HCT116 (cell line): ENCODE data around the gene OTULIN. TPM values are rescaled to one million over a fixed set of nuclear protein-coding genes. Genes with fewer than 3 reads are reported as not detected.

Experiments used
- ATAC-seq: fragments of 200-7000 bp; cut with Tn5 transposase; 2 replicates; pipeline ENCODE4 v1.9.1; 2020; ENCODE audit warnings: mild to moderate bottlenecking, moderate library complexity
- BruUV-seq: library from RNA; stranded (reverse); fragments of 400-500 nt; replicated peaks from 2 replicates; lab custom pipeline; 2021; lab: Mats Ljungman, UMichigan
- CTCF ChIA-PET: fragments of 300-600 bp; sonication (Branson Sonifier 250); formaldehyde crosslinking; loops from one replicate; lab custom pipeline; 2021; ENCODE audit warnings: antibody characterized with exemption; lab: Charles Lee
- POLR2A ChIA-PET: fragments of 300-600, 350-600 bp; sonication (Branson Sonifier 250); formaldehyde crosslinking; loops from one replicate; lab custom pipeline; 2021; ENCODE audit warnings: antibody characterized with exemption; lab: Charles Lee
- RAD21 ChIA-PET, 2 experiments: fragments of 300-600 bp; sonication (Branson Sonifier 250); formaldehyde crosslinking; loops; one replicate each; lab custom pipeline; 2023; ENCODE audit warnings: low total read pairs in 2 of 2; ENCODE audit not compliant: uncharacterized antibody in 2 of 2, unreplicated experiment in 2 of 2, low non-redundant PET in 1 of 2; lab: Charles Lee
- DNase-seq: peaks from one replicate; pipeline ENCODE4 v3.0.0-alpha.2; 2010; ENCODE audit warnings: low read depth, low spot score
- H2AFZ ChIP-seq: fragments of 200-600 bp; shearing (Covaris generic), sonication (generic); 2 replicates; pipeline ENCODE4 v1.6.1; 2017; ENCODE audit warnings: low read depth, mixed run types, mixed read lengths, antibody characterized with exemption, low read length; ENCODE audit not compliant: poor library complexity, severe bottlenecking
- H3K27ac ChIP-seq: 2 replicates; pipeline ENCODE4 v1.5.1; 2012; ENCODE audit warnings: low read depth, low read length
- H3K27me3 ChIP-seq: fragments of 200-600 bp; sonication (generic); 2 replicates; pipeline ENCODE4 v1.6.1; 2016; ENCODE audit warnings: mixed run types, low read length, mixed read lengths; ENCODE audit not compliant: insufficient read depth
- H3K36me3 ChIP-seq, 2 experiments: fragments of 200-500 bp in 1 of 2; fragments of 200-600 bp in 1 of 2; sonication (Bioruptor generic) in 1 of 2; sonication (generic) in 1 of 2; 2 replicates each; pipeline versions ENCODE4 v1.5.1 to v1.6.1; 2014 to 2016; ENCODE audit warnings: low read length in 2 of 2, inconsistent platforms in 1 of 2, mixed read lengths in 1 of 2, mixed run types in 1 of 2; ENCODE audit not compliant: insufficient read depth in 2 of 2, control insufficient read depth in 1 of 2
- H3K4me1 ChIP-seq, 2 experiments: fragments of 200-600 bp in 1 of 2; sonication (generic) in 1 of 2; 2 replicates each; pipeline versions ENCODE4 v1.5.1 to v1.6.1; 2012 to 2017; ENCODE audit warnings: low read length in 2 of 2, inconsistent platforms in 1 of 2, mild to moderate bottlenecking in 1 of 2, mixed read lengths in 1 of 2, mixed run types in 1 of 2, moderate library complexity in 1 of 2; ENCODE audit not compliant: insufficient read depth in 2 of 2, control insufficient read depth in 1 of 2
- H3K4me2 ChIP-seq: fragments of 200-600 bp; sonication (generic); 2 replicates; pipeline ENCODE4 v1.6.1; 2017; ENCODE audit warnings: mixed run types, low read length, mixed read lengths
- H3K4me3 ChIP-seq, 2 experiments: fragments of 200-600 bp in 1 of 2; sonication (generic) in 1 of 2; replicated peaks in 1 of 2; 2 replicates each; pipeline ENCODE4 v1.5.1; 2011 to 2016; ENCODE audit warnings: low read length in 2 of 2, control low read depth in 1 of 2, low read depth in 1 of 2, mild to moderate bottlenecking in 1 of 2, mixed read lengths in 1 of 2, mixed run types in 1 of 2
- H3K79me2 ChIP-seq: fragments of 200-600 bp; sonication (generic); 2 replicates; pipeline ENCODE4 v1.6.1; 2017; ENCODE audit warnings: mild to moderate bottlenecking, mixed run types, low read length, moderate library complexity, mixed read lengths; ENCODE audit not compliant: insufficient read depth
- H3K9ac ChIP-seq: fragments of 200-600 bp; sonication (generic); 2 replicates; pipeline ENCODE4 v1.6.1; 2016; ENCODE audit warnings: low read length, mixed read lengths
- H3K9me2 ChIP-seq: fragments of 200-600 bp; sonication (generic), shearing (Covaris generic); 2 replicates; pipeline ENCODE4 v1.6.1; 2017; ENCODE audit warnings: mixed run types, mild to moderate bottlenecking, moderate library complexity; ENCODE audit not compliant: insufficient read depth
- H3K9me3 ChIP-seq, 2 experiments: fragments of 200-500 bp in 1 of 2; fragments of 200-600 bp in 1 of 2; sonication (Bioruptor generic) in 1 of 2; sonication (generic) in 1 of 2; 2 replicates each; pipeline ENCODE4 v1.6.1; 2014 to 2017; ENCODE audit warnings: low read length in 2 of 2, mixed read lengths in 2 of 2, inconsistent platforms in 1 of 2, low read depth in 1 of 2, mild to moderate bottlenecking in 1 of 2, mixed run types in 1 of 2, moderate library complexity in 1 of 2; ENCODE audit not compliant: control insufficient read depth in 1 of 2, insufficient read depth in 1 of 2
- H4K20me1 ChIP-seq: fragments of 200-600 bp; sonication (generic), shearing (Covaris generic); 2 replicates; pipeline ENCODE4 v1.6.1; 2017; ENCODE audit warnings: mixed run types, mild to moderate bottlenecking, moderate library complexity; ENCODE audit not compliant: insufficient read depth
- CBX3 ChIP-seq: IDR thresholded peaks from 2 replicates; pipeline ENCODE4 v1.6.1; 2012; ENCODE audit warnings: low read depth
- CEBPB ChIP-seq: IDR thresholded peaks from 2 replicates; pipeline ENCODE4 v1.6.1; 2012; ENCODE audit warnings: low read depth
- CTCF ChIP-seq, 3 experiments: fragments of 200-600 bp in 1 of 3; sonication (generic) in 1 of 3; IDR thresholded peaks in 2 of 3; conservative IDR thresholded peaks in 1 of 3; 2 replicates each; pipeline ENCODE4 v1.5.1; 2012 to 2017; ENCODE audit warnings: low read depth in 2 of 3, low read length in 2 of 3, antibody characterized with exemption in 1 of 3, borderline replicate concordance in 1 of 3, control low read depth in 1 of 3, mild to moderate bottlenecking in 1 of 3, mixed read lengths in 1 of 3, mixed run types in 1 of 3, moderate library complexity in 1 of 3; ENCODE audit not compliant: insufficient read depth in 1 of 3
- ELF1 ChIP-seq: IDR thresholded peaks from 2 replicates; pipeline ENCODE4 v1.6.1; 2012; ENCODE audit warnings: low read depth, borderline replicate concordance
- EZH2 ChIP-seq: fragments of 200-600 bp; sonication (generic); IDR thresholded peaks from 2 replicates; pipeline ENCODE4 v1.6.1; 2017; ENCODE audit warnings: antibody characterized with exemption, mixed run types
- EZH2phosphoT487 ChIP-seq: fragments of 200-600 bp; IDR thresholded peaks from 2 replicates; pipeline ENCODE4 v1.6.1; 2018; ENCODE audit warnings: antibody characterized with exemption, borderline replicate concordance
- FOSL1 ChIP-seq: IDR thresholded peaks from 2 replicates; pipeline ENCODE4 v1.6.1; 2012; ENCODE audit warnings: low read depth
- POLR2A ChIP-seq: IDR thresholded peaks from 2 replicates; pipeline ENCODE4 v1.7.0; 2011; ENCODE audit warnings: borderline replicate concordance; ENCODE audit not compliant: insufficient read depth, insufficient read length; ENCODE audit errors: extremely low read depth
- RAD21 ChIP-seq: IDR thresholded peaks from 2 replicates; pipeline ENCODE4 v1.6.1; 2012; ENCODE audit warnings: low read depth, mild to moderate bottlenecking
- SIN3A ChIP-seq: IDR thresholded peaks from 2 replicates; pipeline ENCODE4 v1.6.1; 2012; ENCODE audit warnings: low read depth
- SP1 ChIP-seq: IDR thresholded peaks from 2 replicates; pipeline ENCODE4 v1.6.1; 2012; ENCODE audit warnings: low read depth
- YY1 ChIP-seq: IDR thresholded peaks from 2 replicates; pipeline ENCODE4 v1.6.1; 2011; ENCODE audit warnings: low read length, low read depth, moderate library complexity, mild to moderate bottlenecking; ENCODE audit not compliant: insufficient replicate concordance; ENCODE audit errors: extremely low read depth
- ZBTB33 ChIP-seq: IDR thresholded peaks from 2 replicates; pipeline ENCODE4 v1.6.1; 2011; ENCODE audit warnings: mild to moderate bottlenecking, low read length, moderate library complexity; ENCODE audit not compliant: insufficient replicate concordance; ENCODE audit errors: extremely low read depth
- ZFX ChIP-seq: fragments of 450-650 bp; IDR thresholded peaks from 2 replicates; pipeline ENCODE4 v1.6.1; 2017
- ZNF274 ChIP-seq: fragments of 200-500 bp; sonication (Bioruptor generic); IDR thresholded peaks from 2 replicates; pipeline ENCODE4 v1.6.1; 2014; ENCODE audit warnings: mild to moderate bottlenecking, low read depth, low read length, inconsistent platforms
- intact Hi-C: fragments of 100-400 bp; cut with micrococcal nuclease; formaldehyde crosslinking; loops from 2 replicates; pipeline ENCODE4 v1.10.0; 2022
- total RNA-seq: library from RNA; stranded (reverse); gene quantifications from one replicate; pipeline ENCODE4 v1.2.1, GENCODE V29; 2021; ENCODE audit not compliant: unreplicated experiment
- TF ChIP-seq, protein P1 (sequence below): IDR thresholded peaks from 2 replicates; pipeline ENCODE4 v1.6.1; 2012
- TF ChIP-seq, protein P2 (sequence below): IDR thresholded peaks from 2 replicates; pipeline ENCODE4 v1.6.1; 2012; ENCODE audit warnings: low read depth
- TF ChIP-seq, protein P3 (sequence below): IDR thresholded peaks from 2 replicates; pipeline ENCODE4 v1.6.1; 2012

OTULIN gene
- total RNA-seq, 1 experiment from 2014 or later = 25.7 TPM

DNA sequence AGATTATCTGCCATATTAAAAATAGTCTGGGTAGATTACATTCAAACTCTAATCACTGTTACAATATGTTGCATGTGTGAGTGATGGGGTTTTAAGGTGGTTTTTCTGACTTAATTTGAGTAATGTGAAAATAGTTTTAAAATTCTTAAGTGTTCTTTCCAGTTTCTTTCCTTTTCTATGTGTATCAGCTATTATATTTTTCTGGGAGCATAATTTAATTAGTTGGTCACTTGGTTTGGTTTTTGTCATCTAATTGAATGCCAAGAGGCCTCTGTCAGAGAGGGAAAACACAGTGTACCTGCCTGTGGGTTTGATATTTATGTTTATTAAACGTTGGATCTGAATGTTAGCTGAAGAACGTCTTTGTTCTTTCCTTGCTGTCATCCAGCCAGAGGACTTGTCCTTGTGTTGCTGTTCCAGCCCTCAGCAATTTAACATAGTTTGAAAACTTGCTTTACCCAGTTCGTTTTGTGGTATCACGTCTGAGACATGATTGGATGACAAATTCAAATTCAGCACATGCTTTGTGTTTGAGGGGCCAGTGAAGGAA lies 19.5 kb downstream of the OTULIN start:
- H3K9me2 ChIP-seq = no peaks in the 10 kb centered on the region
- H2AFZ ChIP-seq = no peak overlapping the region
- H3K9ac ChIP-seq = no peak overlapping the region
- intact Hi-C loops = no loop called here
- no peak overlapping the region for H3K4me3 ChIP-seq
- H3K9me3 ChIP-seq = no peaks in the 10 kb centered on the region
- no peaks in the 10 kb centered on the region for H3K4me1 ChIP-seq
- H3K27me3 ChIP-seq = no peaks in the 10 kb centered on the region
- no peak overlapping the region for H3K4me2 ChIP-seq
- DNase-seq (no peak), ATAC-seq (no peak)
- RAD21 ChIA-PET = no interaction called here
- TF ChIP-seq EZH2phosphoT487 (no peak), ELF1 (no peak), RAD21 (no peak), FOSL1 (no peak), ZBTB33 (no peak), SIN3A (no peak), ZNF274 (no peak), EZH2 (no peak), POLR2A (no peak), SP1 (no peak), CEBPB (no peak), CBX3 (no peak), YY1 (no peak), CTCF (IDR thresholded peaks at IDR 0.05 in 2 of 3, conservative IDR thresholded peaks at IDR 0.05 in 1 of 3; ENCODE audit: borderline replicate concordance in 1 of 3, insufficient read depth in 1 of 3, low read depth in 2 of 3, low read length in 2 of 3) (no peak), ZFX (no peak)
- TF ChIP-seq, protein P1, sequence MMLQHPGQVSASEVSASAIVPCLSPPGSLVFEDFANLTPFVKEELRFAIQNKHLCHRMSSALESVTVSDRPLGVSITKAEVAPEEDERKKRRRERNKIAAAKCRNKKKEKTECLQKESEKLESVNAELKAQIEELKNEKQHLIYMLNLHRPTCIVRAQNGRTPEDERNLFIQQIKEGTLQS = no peak
- TF ChIP-seq, protein P2, sequence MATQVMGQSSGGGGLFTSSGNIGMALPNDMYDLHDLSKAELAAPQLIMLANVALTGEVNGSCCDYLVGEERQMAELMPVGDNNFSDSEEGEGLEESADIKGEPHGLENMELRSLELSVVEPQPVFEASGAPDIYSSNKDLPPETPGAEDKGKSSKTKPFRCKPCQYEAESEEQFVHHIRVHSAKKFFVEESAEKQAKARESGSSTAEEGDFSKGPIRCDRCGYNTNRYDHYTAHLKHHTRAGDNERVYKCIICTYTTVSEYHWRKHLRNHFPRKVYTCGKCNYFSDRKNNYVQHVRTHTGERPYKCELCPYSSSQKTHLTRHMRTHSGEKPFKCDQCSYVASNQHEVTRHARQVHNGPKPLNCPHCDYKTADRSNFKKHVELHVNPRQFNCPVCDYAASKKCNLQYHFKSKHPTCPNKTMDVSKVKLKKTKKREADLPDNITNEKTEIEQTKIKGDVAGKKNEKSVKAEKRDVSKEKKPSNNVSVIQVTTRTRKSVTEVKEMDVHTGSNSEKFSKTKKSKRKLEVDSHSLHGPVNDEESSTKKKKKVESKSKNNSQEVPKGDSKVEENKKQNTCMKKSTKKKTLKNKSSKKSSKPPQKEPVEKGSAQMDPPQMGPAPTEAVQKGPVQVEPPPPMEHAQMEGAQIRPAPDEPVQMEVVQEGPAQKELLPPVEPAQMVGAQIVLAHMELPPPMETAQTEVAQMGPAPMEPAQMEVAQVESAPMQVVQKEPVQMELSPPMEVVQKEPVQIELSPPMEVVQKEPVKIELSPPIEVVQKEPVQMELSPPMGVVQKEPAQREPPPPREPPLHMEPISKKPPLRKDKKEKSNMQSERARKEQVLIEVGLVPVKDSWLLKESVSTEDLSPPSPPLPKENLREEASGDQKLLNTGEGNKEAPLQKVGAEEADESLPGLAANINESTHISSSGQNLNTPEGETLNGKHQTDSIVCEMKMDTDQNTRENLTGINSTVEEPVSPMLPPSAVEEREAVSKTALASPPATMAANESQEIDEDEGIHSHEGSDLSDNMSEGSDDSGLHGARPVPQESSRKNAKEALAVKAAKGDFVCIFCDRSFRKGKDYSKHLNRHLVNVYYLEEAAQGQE = no peak
- TF ChIP-seq, protein P3, sequence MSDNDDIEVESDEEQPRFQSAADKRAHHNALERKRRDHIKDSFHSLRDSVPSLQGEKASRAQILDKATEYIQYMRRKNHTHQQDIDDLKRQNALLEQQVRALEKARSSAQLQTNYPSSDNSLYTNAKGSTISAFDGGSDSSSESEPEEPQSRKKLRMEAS = no peak
- no peak overlapping the region for H3K27ac ChIP-seq
- H3K79me2 ChIP-seq = 0 out of 2 replicates have a peak, but pooled peaks cover 8% of the 10 kb centered on the region
- POLR2A ChIA-PET = no interaction called here
- BruUV-seq = no TSS peak
- H3K36me3 ChIP-seq = peaks cover 15 to 44% of the 10 kb centered on the region in 2 experiments; a peak in 3 of 4 replicates
- no peaks in the 10 kb centered on the region for H4K20me1 ChIP-seq
- CTCF ChIA-PET = interaction anchor here (0.8 to 3.4 kb wide), 4 partner anchors 24 to 322 kb away, joined by 3 to 26 read pairs (median 3); no protein-coding TSS in a partner anchor
